Brain microvascular endothelial cell (primary cell): ENCODE data around the gene CTLA4.

Source experiments
- DNase-seq: peaks from one replicate; pipeline ENCODE4 v3.0.0-alpha.2; 2020
- H3K27ac ChIP-seq: fragments of 250-450 bp; sonication (Bioruptor Pico); 2 replicates; pipeline ENCODE4 v1.5.1; 2020; ENCODE audit warnings: mild to moderate bottlenecking, moderate library complexity
- H3K27me3 ChIP-seq: fragments of 250-450 bp; sonication (Bioruptor Pico); replicated peaks from 2 replicates; pipeline ENCODE4 v1.5.1; 2020; ENCODE audit warnings: mild to moderate bottlenecking
- H3K36me3 ChIP-seq: fragments of 250-450 bp; sonication (Bioruptor Pico); replicated peaks from 2 replicates; pipeline ENCODE4 v1.5.1; 2020; ENCODE audit warnings: mild to moderate bottlenecking
- H3K4me3 ChIP-seq: 2 replicates; pipeline ENCODE4 v1.5.1; 2011; ENCODE audit warnings: low read depth, mild to moderate bottlenecking, control low read depth, low read length, moderate library complexity
- in situ Hi-C: cut with HindIII; loops from 2 replicates; pipeline ENCODE4 v1.10.0; 2017; ENCODE audit warnings: low sequenced_read_pairs, low pct_ligation_motif_present
- TF ChIP-seq, protein P1 (sequence below): IDR thresholded peaks from 2 replicates; pipeline ENCODE4 v1.5.1; 2011; ENCODE audit warnings: low read depth, mild to moderate bottlenecking, moderate library complexity, low read length, control low read depth, inconsistent platforms; ENCODE audit errors: missing control alignments

Gene CTLA4

DNA sequence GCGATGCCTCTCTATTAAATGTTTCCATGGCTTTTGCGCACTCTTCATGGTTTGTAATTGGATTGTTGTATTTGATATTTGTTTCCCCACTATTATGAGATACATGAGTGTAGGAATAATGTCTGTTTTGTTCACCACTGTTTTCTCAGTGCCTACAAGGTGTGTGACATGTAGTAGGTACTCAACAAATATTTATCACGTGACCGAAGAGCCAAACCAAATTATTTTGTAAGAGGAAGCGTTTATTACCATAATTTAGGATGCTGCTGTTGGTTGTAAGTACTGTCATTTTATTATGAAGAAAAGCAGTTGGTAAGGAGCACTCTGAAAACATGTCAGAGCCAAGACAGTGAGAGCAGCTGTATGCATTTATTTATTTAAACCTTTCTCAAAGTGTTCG lies 32.2 kb upstream of the CTLA4 start:
- no peaks in the 10 kb centered on the region for H3K36me3 ChIP-seq
- no peak overlapping the region for H3K27ac ChIP-seq
- no peaks in the 10 kb centered on the region for H3K27me3 ChIP-seq
- H3K4me3 ChIP-seq = no peak overlapping the region
- TF ChIP-seq, protein P1, sequence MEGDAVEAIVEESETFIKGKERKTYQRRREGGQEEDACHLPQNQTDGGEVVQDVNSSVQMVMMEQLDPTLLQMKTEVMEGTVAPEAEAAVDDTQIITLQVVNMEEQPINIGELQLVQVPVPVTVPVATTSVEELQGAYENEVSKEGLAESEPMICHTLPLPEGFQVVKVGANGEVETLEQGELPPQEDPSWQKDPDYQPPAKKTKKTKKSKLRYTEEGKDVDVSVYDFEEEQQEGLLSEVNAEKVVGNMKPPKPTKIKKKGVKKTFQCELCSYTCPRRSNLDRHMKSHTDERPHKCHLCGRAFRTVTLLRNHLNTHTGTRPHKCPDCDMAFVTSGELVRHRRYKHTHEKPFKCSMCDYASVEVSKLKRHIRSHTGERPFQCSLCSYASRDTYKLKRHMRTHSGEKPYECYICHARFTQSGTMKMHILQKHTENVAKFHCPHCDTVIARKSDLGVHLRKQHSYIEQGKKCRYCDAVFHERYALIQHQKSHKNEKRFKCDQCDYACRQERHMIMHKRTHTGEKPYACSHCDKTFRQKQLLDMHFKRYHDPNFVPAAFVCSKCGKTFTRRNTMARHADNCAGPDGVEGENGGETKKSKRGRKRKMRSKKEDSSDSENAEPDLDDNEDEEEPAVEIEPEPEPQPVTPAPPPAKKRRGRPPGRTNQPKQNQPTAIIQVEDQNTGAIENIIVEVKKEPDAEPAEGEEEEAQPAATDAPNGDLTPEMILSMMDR = no peak
- DNase-seq = no peak
- in situ Hi-C loops = no loop called here

DNA sequence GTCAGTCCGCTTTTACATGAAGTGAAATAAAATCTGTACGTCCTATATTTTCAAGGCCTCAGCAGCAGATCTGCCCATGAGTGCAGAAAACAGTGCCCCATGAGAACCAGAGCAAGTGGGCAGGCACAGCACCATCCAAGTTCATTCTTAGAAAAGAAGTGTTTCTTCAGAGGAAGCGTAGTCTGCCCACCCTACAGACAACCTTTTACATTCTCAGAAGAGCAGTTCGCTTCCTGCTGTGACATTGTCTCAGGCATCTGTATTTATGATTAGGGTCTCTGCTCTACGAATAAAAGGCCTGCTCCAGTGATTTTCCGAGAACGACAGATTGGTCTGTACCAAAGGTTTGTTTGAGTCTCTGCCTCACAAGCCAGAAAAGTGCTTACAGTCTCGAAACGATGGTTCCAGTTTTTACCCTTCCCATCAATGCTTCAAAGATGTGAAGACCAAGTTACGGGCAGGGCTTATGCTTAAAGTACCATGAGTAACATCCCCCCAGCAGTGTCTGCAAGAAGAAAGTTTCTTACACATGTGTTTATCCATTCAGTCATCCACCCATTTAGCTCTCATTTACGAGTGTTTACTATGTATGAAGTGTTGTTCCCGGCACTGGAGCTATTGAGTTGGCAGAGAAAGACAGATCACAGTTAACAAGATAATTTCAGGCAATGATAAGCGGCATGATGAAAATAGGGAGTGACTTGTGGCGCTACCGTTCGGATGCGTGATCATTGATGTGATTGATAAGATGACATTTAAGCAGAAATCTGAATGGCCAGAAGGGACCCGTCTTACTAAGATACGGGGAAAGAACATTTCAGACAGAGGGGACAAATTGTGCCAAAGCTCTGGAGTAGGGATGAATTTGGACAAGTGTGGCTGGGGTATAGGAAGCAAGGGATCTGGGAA lies 31.4 kb upstream of the CTLA4 start:
- H3K27me3 ChIP-seq = no peaks in the 10 kb centered on the region
- H3K27ac ChIP-seq = no peak overlapping the region
- TF ChIP-seq, protein P1 = no peak
- H3K36me3 ChIP-seq = no peaks in the 10 kb centered on the region
- in situ Hi-C loops = no loop called here
- no peak overlapping the region for H3K4me3 ChIP-seq
- no peak for DNase-seq

DNA sequence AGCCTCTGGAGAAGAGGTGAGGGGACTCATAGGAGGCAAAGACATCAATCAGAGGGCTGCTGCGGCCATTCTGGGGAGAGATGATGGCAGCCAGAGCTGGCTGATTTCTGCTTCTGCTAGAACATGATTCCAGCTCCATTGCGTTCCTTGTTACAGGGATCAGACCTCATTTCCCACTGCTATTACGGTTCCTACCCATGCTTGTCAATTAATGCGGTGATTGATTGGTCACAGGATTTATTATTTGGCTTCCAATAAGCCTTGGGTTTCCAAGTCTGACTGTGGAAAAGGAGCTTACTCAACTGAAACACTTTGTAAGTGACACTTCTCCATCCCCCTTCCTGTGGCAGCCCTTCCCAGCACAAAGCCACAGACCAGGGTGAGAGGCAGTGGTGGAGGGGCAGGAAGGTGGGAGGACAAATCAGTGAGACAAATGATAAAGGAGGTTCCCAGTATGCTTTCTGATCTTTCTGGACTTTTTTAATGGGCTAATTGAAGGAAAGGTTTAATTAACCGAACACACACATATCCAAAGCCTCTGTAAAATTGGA lies 26.8 kb upstream of the CTLA4 start:
- H3K4me3 ChIP-seq = no peak overlapping the region
- no peak overlapping the region for H3K27ac ChIP-seq
- H3K27me3 ChIP-seq = no peaks in the 10 kb centered on the region
- no peaks in the 10 kb centered on the region for H3K36me3 ChIP-seq
- no peak for DNase-seq
- TF ChIP-seq, protein P1 = no peak
- in situ Hi-C loops = no loop called here

DNA sequence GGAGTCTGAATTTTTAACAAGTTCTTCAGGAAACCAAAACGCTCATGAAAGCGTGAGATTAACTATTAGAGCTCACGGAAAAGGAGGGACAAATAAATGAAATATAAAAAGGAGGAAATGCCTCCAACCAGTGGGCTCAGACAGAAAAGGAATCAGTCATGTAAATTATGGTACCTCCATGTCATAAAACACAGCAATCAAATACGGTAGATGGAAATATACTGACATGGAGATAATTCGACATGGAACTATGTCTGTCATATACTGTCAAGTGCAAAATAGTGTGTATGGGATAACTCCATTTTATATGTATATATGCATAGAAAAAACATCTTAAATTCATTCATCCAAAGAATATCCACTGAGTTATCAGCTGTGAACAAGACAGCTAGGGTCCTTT lies 25.9 kb upstream of the CTLA4 start:
- no peak overlapping the region for H3K4me3 ChIP-seq
- TF ChIP-seq, protein P1 = no peak
- no peak overlapping the region for H3K27ac ChIP-seq
- in situ Hi-C loops = no loop called here
- no peaks in the 10 kb centered on the region for H3K36me3 ChIP-seq
- no peaks in the 10 kb centered on the region for H3K27me3 ChIP-seq
- no peak for DNase-seq

DNA sequence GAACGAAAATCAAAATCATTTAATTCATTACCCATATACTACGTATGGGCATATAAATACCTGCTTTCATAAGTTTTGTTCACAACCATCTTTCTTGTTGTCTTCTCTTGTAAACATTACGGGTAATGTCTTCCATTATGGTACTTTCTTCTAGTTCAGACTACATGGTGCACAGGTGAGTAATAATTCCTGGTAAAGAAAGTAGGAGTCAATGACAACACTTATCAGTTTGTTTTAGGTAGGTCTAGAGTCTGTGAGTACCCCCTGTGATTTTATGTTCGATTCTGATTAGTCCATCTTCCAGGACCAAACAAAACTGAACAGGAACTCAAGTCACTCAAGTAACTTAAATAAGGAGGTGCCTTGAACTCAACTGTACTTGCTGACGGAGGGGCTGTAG lies 25.2 kb upstream of the CTLA4 start:
- TF ChIP-seq, protein P1 = no peak
- in situ Hi-C loops = no loop called here

More for the DNA sequence above, 25.2 kb upstream of the CTLA4 start:
- DNase-seq = no peak
- Histone ChIP-seq H3K4me3 (no peak overlapping the region), H3K27ac (no peak overlapping the region), H3K36me3 (no peaks in the 10 kb centered on the region), H3K27me3 (no peaks in the 10 kb centered on the region)
